HG03039 (cell line): ENCODE data around the gene TXNDC2.

Experiments
- ATAC-seq: cut with Tn5 transposase; IDR thresholded peaks from one replicate; pipeline ENCODE4 v1.9.1; 2021; ENCODE audit warnings: mild to moderate bottlenecking, moderate library complexity; ENCODE audit not compliant: unreplicated experiment

Gene TXNDC2

GRCh38 chr18:9859232-9859631, 26.5 kb upstream of the TXNDC2 start:
- no peak for ATAC-seq

- no peak for ATAC-seq
These were observed 25.1 kb upstream of the TXNDC2 start for GRCh38 chr18:9860682-9861081.

GRCh38 chr18:9861157-9861556, 24.6 kb upstream of the TXNDC2 start:
- no peak for ATAC-seq

GRCh38 chr18:9861933-9862332, 23.8 kb upstream of the TXNDC2 start:
- ATAC-seq, result no peak

GRCh38 chr18:9862686-9863085, 23.1 kb upstream of the TXNDC2 start:
- no peak for ATAC-seq

- no peak for ATAC-seq
These were observed 22.5 kb upstream of the TXNDC2 start for GRCh38 chr18:9863282-9863681.

GRCh38 chr18:9865764-9866490, 19.8 kb upstream of the TXNDC2 start:
- ATAC-seq, result no peak

- ATAC-seq, result no peak
These were observed 19.1 kb upstream of the TXNDC2 start for GRCh38 chr18:9866627-9867026.

- ATAC-seq, result no peak
These were observed 18.6 kb upstream of the TXNDC2 start for GRCh38 chr18:9867071-9867594.

GRCh38 chr18:9868857-9869714, 16.7 kb upstream of the TXNDC2 start:
- ATAC-seq, result no peak

GRCh38 chr18:9869715-9870430, 15.9 kb upstream of the TXNDC2 start:
- ATAC-seq, result no peak

GRCh38 chr18:9870431-9871008, 15.3 kb upstream of the TXNDC2 start:
- ATAC-seq, result no peak

- ATAC-seq, result no peak
These were observed 14.5 kb upstream of the TXNDC2 start for GRCh38 chr18:9871244-9871746.

GRCh38 chr18:9872823-9873222, 12.9 kb upstream of the TXNDC2 start:
- ATAC-seq, result no peak

GRCh38 chr18:9874728-9875127, 11.0 kb upstream of the TXNDC2 start:
- ATAC-seq, result no peak

- ATAC-seq, result no peak
These were observed 9.4 kb upstream of the TXNDC2 start for GRCh38 chr18:9876212-9876866.

- no peak for ATAC-seq
These were observed 8.7 kb upstream of the TXNDC2 start for GRCh38 chr18:9876867-9877654.

- ATAC-seq, result no peak
These were observed 8.1 kb upstream of the TXNDC2 start for GRCh38 chr18:9877655-9878014.

- ATAC-seq, result no peak
These were observed 7.7 kb upstream of the TXNDC2 start for GRCh38 chr18:9878095-9878494.
